Ascending aorta (tissue), 2 donors: ENCODE results near the gene FRMPD4. TPM values are rescaled to one million over a fixed set of nuclear protein-coding genes. Genes with fewer than 3 reads are reported as not detected.

ENCODE experiments used
- DNase-seq, 2 donors: peaks; one replicate each; pipeline ENCODE4 v3.0.0-alpha.2; 2019; ENCODE audit warnings: low spot score in 2 of 2
- H3K27ac ChIP-seq, 2 donors: fragments of 200-600 bp; sonication (generic); one replicate each; pipeline ENCODE4 v1.5.1; 2016 to 2017; ENCODE audit warnings: mild to moderate bottlenecking in 1 of 2
- H3K27me3 ChIP-seq: fragments of 200-600 bp; sonication (generic); one replicate; pipeline ENCODE4 v1.5.1; 2017
- H3K36me3 ChIP-seq, 2 donors: fragments of 200-600 bp; sonication (generic); one replicate each; pipeline ENCODE4 v1.5.1; 2016
- H3K4me1 ChIP-seq, 2 donors: fragments of 200-600 bp; sonication (generic); one replicate each; pipeline ENCODE4 v1.5.1; 2016 to 2017; ENCODE audit warnings: mild to moderate bottlenecking in 1 of 2
- H3K4me3 ChIP-seq, 2 donors: fragments of 200-600 bp; sonication (generic); one replicate each; pipeline ENCODE4 v1.5.1; 2016 to 2017; ENCODE audit warnings: mild to moderate bottlenecking in 1 of 2
- H3K9me3 ChIP-seq, 2 donors: fragments of 200-600 bp; sonication (generic); one replicate each; pipeline ENCODE4 v1.5.1; 2016
- intact Hi-C: fragments of 100-400 bp; cut with DNase I; formaldehyde crosslinking; loops from one replicate; pipeline ENCODE4 v1.15.1; 2023
- total RNA-seq: library from RNA; depleted of rRNA; stranded (reverse); fragments of >200 nt; gene quantifications from one replicate; pipeline ENCODE4 v1.1.0, GENCODE V29; 2016
- TF ChIP-seq, protein P1 (sequence below), 3 experiments: fragments of 200-600 bp in 2 of 3; fragments of 450-650 bp in 1 of 3; sonication (generic) in 2 of 3; IDR thresholded peaks; one replicate each; pipeline ENCODE4 v1.5.1; 2016 to 2019; ENCODE audit warnings: antibody characterized with exemption in 3 of 3, mild to moderate bottlenecking in 1 of 3, moderate library complexity in 1 of 3

Gene FRMPD4
- total RNA-seq, 1 donor from 2014 or later: not detected

DNA sequence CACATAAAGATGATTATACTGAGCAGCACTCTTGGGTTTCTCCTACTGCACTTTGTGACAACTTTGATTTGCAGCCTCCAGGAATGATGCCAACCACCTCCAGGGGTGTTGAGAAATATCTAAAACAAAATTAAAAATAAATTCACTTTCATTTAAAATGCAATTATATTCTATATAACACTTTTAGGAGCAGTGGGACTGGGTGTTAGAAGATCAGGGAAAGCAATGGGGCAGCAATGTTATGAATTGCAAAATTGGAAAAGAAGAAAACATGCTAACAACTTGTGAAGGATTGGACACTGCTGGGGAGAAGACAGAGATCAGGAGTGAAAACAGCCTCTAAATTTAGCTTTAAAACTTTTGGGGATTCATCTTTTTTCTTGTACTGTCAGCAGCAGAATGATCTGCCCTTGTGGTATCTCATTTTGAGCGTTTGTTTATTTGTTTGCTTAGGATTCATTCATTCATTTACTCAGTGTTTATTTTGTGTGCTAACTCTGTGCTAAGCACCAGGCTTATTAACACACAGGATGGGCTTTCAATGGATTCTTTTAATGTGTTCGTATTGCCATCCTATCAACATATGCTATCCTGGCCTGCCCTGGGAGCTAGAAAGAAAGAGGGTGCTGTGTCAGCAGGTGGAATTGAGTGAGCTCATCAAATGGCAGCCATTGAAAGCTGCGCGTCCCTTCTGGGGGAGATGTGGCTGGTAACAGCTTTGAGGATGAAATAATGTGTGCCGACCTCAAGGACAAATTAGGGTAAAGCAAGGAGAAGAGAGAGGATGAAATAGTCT, 96.5 kb downstream of the FRMPD4 start:
- intact Hi-C loops: no loop called here
- H3K36me3 ChIP-seq: no peaks in the 10 kb centered on the region
- H3K4me3 ChIP-seq: no peak overlapping the region
- DNase-seq: no peak
- H3K27me3 ChIP-seq: no peaks in the 10 kb centered on the region
- H3K27ac ChIP-seq: no peak overlapping the region
- H3K9me3 ChIP-seq: no peaks in the 10 kb centered on the region
- no peaks in the 10 kb centered on the region for H3K4me1 ChIP-seq
- TF ChIP-seq, protein P1, sequence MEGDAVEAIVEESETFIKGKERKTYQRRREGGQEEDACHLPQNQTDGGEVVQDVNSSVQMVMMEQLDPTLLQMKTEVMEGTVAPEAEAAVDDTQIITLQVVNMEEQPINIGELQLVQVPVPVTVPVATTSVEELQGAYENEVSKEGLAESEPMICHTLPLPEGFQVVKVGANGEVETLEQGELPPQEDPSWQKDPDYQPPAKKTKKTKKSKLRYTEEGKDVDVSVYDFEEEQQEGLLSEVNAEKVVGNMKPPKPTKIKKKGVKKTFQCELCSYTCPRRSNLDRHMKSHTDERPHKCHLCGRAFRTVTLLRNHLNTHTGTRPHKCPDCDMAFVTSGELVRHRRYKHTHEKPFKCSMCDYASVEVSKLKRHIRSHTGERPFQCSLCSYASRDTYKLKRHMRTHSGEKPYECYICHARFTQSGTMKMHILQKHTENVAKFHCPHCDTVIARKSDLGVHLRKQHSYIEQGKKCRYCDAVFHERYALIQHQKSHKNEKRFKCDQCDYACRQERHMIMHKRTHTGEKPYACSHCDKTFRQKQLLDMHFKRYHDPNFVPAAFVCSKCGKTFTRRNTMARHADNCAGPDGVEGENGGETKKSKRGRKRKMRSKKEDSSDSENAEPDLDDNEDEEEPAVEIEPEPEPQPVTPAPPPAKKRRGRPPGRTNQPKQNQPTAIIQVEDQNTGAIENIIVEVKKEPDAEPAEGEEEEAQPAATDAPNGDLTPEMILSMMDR (IDR thresholded peaks at IDR 0.05): no peak

DNA sequence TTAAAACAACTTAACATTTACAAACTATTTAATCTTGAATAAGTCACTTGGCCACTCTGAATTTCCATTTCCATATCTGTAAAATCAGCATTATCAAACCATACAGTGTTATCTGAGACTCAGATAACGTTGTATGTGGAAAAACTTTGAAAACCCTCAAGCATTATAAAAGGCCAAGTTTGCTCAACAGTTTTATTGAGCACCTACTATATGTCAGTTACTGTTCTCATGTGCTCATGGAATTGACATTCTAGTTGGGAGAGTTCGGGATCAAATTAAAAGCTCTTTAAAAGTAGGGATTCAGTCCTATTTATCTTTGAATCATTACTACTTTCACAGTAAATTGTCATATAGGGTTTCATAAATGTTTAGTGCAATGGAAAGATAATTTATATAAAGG, 97.9 kb downstream of the FRMPD4 start:
- no peaks in the 10 kb centered on the region for H3K27me3 ChIP-seq
- TF ChIP-seq, protein P1 (IDR thresholded peaks at IDR 0.05): no peak
- DNase-seq: no peak
- H3K4me3 ChIP-seq: no peak overlapping the region
- H3K36me3 ChIP-seq: no peaks in the 10 kb centered on the region
- intact Hi-C loops: no loop called here
- H3K27ac ChIP-seq: no peak overlapping the region
- no peaks in the 10 kb centered on the region for H3K4me1 ChIP-seq
- no peaks in the 10 kb centered on the region for H3K9me3 ChIP-seq

DNA sequence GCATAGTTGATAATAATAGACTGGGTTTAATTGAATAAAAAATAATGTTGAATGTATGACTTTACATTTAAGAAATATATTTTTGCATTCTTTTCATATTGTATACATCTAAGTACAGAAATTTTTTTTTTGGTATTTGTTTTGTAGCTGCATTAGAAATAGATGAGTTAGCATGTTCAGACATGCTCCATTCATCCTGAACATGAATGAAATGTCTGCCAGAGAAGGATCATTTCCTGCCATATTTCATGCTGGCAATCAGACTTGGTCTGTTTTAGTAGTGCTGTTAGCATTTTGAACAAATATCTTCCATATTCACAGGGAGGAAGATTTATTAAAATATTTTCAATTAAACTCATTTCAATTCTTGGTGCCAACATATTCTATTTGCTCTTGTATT, 98.9 kb downstream of the FRMPD4 start:
- intact Hi-C loops: no loop called here
- H3K9me3 ChIP-seq: no peaks in the 10 kb centered on the region
- H3K4me1 ChIP-seq: no peaks in the 10 kb centered on the region
- H3K27ac ChIP-seq: no peak overlapping the region
- H3K36me3 ChIP-seq: no peaks in the 10 kb centered on the region
- DNase-seq: no peak
- H3K27me3 ChIP-seq: no peaks in the 10 kb centered on the region
- TF ChIP-seq, protein P1 (IDR thresholded peaks at IDR 0.05): no peak
- no peak overlapping the region for H3K4me3 ChIP-seq

DNA sequence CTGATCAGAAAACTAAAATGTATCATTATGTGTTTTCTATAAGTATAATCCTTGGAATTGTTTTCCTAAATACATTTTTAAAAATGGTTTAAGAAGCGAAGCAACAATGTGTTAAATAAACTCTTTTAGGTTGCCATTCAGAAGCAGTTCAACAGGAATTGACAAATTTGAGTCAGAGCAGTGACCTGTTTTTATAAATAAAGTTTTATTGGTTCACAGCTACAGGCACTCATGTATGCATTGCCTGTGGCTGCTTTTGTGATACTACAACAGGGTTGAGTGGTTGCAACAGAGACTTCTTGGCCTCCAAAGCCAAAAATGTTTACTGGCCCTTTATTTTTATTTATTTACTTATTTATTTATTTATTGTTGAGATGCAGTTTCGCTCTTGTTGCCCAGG, 99.5 kb downstream of the FRMPD4 start:
- H3K27ac ChIP-seq: no peak overlapping the region
- no peaks in the 10 kb centered on the region for H3K9me3 ChIP-seq
- H3K4me1 ChIP-seq: no peaks in the 10 kb centered on the region
- H3K36me3 ChIP-seq: no peaks in the 10 kb centered on the region
- H3K27me3 ChIP-seq: no peaks in the 10 kb centered on the region
- TF ChIP-seq, protein P1 (IDR thresholded peaks at IDR 0.05): no peak
- no peak for DNase-seq
- no peak overlapping the region for H3K4me3 ChIP-seq
- intact Hi-C loops: no loop called here

DNA sequence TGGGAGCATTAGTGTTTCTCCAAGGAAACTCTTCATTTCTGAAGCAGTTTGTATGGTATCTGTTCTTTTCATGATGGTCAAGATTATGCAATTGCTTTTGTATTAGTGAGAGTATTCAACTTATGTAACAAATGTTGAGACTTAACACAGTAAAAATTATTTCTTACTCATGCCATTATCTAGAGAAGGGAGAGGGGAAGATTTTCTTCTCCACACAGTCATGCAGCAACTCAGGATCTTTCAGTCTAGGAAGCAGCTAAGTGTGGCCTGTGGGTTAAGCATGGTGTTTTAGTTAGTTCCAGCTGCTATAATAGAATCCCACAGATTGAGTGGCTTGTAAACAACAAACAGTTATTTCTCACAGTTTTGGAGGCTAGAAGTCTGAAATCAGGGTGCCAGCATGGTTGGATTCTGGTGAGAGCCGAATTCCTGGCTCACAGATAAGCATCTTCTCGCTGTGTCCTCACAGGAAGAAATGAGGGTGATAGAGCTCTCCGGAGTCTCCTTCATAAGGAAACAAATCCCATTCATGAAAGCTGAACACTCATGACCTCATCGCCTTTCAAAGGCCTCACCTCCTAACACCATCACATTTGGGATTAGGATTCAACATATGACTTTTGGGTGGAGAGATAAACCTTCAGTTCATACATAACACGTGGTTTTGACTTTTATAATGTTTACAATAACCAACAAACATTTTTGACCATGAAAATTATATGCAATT, 101.2 kb downstream of the FRMPD4 start:
- no peak overlapping the region for H3K27ac ChIP-seq
- no peaks in the 10 kb centered on the region for H3K4me1 ChIP-seq
- H3K27me3 ChIP-seq: no peaks in the 10 kb centered on the region
- no peak overlapping the region for H3K4me3 ChIP-seq
- TF ChIP-seq, protein P1 (IDR thresholded peaks at IDR 0.05): no peak
- H3K36me3 ChIP-seq: no peaks in the 10 kb centered on the region
- no peaks in the 10 kb centered on the region for H3K9me3 ChIP-seq
- intact Hi-C loops: no loop called here
- no peak for DNase-seq
